ENCODE data around the gene PRUNE2. TPM values are rescaled to one million over a fixed set of nuclear protein-coding genes. Genes with fewer than 3 reads are reported as not detected.

The PRUNE2 gene
- polyA plus RNA-seq, 1 donor from 2014 or later: not detected

DNA sequence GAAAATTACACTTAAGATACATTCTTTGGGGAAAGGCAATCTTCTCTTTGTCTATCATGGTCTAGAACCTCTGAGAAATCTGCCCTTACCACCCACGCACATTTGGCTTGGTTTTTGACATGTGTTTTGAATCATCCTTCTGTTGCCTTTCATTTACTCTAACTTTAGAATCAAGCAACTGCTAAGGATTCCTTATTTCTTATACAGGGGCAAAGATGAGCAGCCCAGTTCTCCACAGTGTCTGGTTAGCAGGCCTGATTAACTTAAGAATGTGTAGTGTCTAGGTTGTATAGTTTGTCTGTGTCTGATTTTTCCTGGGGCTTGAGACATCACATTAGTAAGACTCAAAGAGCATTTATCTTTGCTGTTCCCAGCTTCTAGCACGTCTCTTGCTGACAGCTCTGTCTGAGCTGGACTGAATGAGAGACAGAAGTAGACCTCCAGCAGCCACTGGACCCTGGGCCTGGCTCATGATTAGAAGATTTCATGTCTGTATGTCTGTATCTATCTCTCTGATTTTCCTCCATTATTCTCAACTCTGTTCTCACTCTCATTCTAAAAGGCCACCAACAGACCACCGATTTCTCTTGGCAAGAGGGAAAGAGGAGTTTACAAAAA is 173.5 kb downstream of the PRUNE2 start:
- Mint-ChIP-seq H3K27ac (no peak overlapping the region), H3K36me3 (peaks cover 2% of the 10 kb centered on the region)

DNA sequence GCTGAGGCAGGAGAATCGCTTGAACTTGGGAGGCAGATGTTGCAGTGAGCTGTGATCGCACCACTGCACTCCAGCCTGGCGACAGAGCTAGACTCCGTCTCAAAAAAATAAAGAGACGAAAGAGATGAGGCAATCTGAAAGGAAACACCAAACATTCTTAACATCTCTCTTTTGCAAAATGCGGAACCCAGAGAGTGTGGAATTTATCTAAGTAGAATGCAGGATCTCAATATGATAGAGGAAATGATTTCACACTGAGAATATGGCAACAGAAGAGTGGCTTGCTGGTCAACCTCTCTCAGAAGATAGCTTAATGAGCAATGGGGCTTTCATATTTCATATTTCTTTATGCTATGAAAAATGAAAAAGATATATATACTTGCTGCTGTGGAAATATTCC is 175.1 kb downstream of the PRUNE2 start:
- H3K4me1 Mint-ChIP-seq: no peaks in the 10 kb centered on the region
- H3K27me3 Mint-ChIP-seq: peaks cover 8% of the 10 kb centered on the region
- H3K9me3 Mint-ChIP-seq: no peaks in the 10 kb centered on the region
- no peak overlapping the region for H3K4me3 Mint-ChIP-seq
- H3K27ac Mint-ChIP-seq: no peak overlapping the region
- H3K36me3 Mint-ChIP-seq: peaks cover 2% of the 10 kb centered on the region

More for the DNA sequence above, 173.5 kb downstream of the PRUNE2 start:
- no peak overlapping the region for H3K4me3 Mint-ChIP-seq
- H3K27me3 Mint-ChIP-seq: peaks cover 10% of the 10 kb centered on the region
- H3K4me1 Mint-ChIP-seq: peaks cover 0 to 2% (median 0%) of the 10 kb centered on the region in 3 donors
- no peaks in the 10 kb centered on the region for H3K9me3 Mint-ChIP-seq

GRCh38 chr9:76729980-76730737 is 175.8 kb downstream of the PRUNE2 start:
- Mint-ChIP-seq H3K36me3 (peaks cover 2% of the 10 kb centered on the region), H3K27ac (no peak overlapping the region), H3K4me1 (no peaks in the 10 kb centered on the region), H3K4me3 (no peak overlapping the region), H3K27me3 (peaks cover 8% of the 10 kb centered on the region), H3K9me3 (no peaks in the 10 kb centered on the region)

DNA sequence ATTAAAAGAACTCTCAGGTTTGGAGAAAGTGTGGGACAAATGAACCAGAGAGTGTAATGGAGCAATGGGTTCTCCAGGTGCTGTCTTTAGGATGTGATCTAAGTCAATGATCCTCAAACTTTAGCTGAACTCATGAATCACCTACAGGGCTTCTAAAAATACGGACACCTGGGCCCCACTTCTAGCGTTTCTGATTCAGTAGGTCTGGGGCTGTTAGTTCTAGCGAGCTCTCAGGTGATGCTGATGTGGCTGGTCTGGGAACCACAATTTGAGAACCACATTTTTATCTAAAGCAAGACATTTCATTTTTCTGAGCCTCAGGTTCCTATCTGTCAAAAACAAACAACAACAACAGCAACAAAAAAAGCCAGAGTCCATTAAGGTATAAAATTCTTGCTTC is 176.8 kb downstream of the PRUNE2 start:
- peaks cover 10% of the 10 kb centered on the region for H3K27me3 Mint-ChIP-seq
- no peaks in the 10 kb centered on the region for H3K36me3 Mint-ChIP-seq
- H3K9me3 Mint-ChIP-seq: no peaks in the 10 kb centered on the region
- H3K4me3 Mint-ChIP-seq: no peak overlapping the region
- H3K27ac Mint-ChIP-seq: no peak overlapping the region
- H3K4me1 Mint-ChIP-seq: peaks cover 0 to 2% (median 0%) of the 10 kb centered on the region in 3 donors

- H3K9me3 Mint-ChIP-seq: no peaks in the 10 kb centered on the region
- H3K27me3 Mint-ChIP-seq: peaks cover 10% of the 10 kb centered on the region
- no peaks in the 10 kb centered on the region for H3K36me3 Mint-ChIP-seq
- peaks cover 0 to 2% (median 0%) of the 10 kb centered on the region in 3 donors for H3K4me1 Mint-ChIP-seq
- H3K27ac Mint-ChIP-seq: no peak overlapping the region
- no peak overlapping the region for H3K4me3 Mint-ChIP-seq
Observed at GRCh38 chr9:76725885-76726284, 180.0 kb downstream of the PRUNE2 start.

GRCh38 chr9:76725011-76725546 is 180.8 kb downstream of the PRUNE2 start:
- peaks cover 4% of the 10 kb centered on the region for H3K27me3 Mint-ChIP-seq
- no peak overlapping the region for H3K4me3 Mint-ChIP-seq
- H3K27ac Mint-ChIP-seq: no peak overlapping the region
- no peaks in the 10 kb centered on the region for H3K36me3 Mint-ChIP-seq
- peaks cover 0 to 2% (median 0%) of the 10 kb centered on the region in 3 donors for H3K4me1 Mint-ChIP-seq
- H3K9me3 Mint-ChIP-seq: no peaks in the 10 kb centered on the region

DNA sequence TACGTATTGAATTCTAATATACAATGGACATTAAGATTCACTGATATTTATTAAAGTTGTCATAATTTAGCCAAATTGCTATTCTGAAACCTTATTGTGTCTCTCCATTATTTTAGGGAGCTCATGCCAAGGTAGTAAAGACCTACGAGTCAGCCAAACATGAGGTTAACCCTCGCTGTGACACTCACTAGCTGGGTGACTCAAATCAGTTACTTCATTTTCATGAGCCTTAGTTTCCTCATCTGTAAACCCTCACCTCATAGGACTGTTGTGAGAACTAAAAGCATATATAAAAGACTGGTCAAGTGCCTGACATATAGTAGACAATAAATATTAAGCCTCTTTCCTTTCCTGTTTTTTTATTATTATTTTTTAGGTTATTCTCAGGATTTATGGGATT is 185.7 kb downstream of the PRUNE2 start:
- Mint-ChIP-seq H3K36me3 (no peaks in the 10 kb centered on the region), H3K27me3 (peaks cover 12% of the 10 kb centered on the region), H3K9me3 (no peaks in the 10 kb centered on the region), H3K27ac (no peak overlapping the region), H3K4me3 (no peak overlapping the region), H3K4me1 (peaks cover 0 to 2% (median 0%) of the 10 kb centered on the region in 3 donors)

- peaks cover 11% of the 10 kb centered on the region for H3K27me3 Mint-ChIP-seq
- no peaks in the 10 kb centered on the region for H3K36me3 Mint-ChIP-seq
- H3K9me3 Mint-ChIP-seq: no peaks in the 10 kb centered on the region
- H3K27ac Mint-ChIP-seq: no peak overlapping the region
- H3K4me1 Mint-ChIP-seq: no peaks in the 10 kb centered on the region
- no peak overlapping the region for H3K4me3 Mint-ChIP-seq
Observed at GRCh38 chr9:76718166-76718565, 187.7 kb downstream of the PRUNE2 start.

GRCh38 chr9:76717613-76718012 is 188.3 kb downstream of the PRUNE2 start:
- peaks cover 11% of the 10 kb centered on the region for H3K27me3 Mint-ChIP-seq
- no peak overlapping the region for H3K27ac Mint-ChIP-seq
- no peaks in the 10 kb centered on the region for H3K4me1 Mint-ChIP-seq
- H3K4me3 Mint-ChIP-seq: peak overlapping the region in 1 of 4 donors; percentile 26
- H3K9me3 Mint-ChIP-seq: no peaks in the 10 kb centered on the region
- no peaks in the 10 kb centered on the region for H3K36me3 Mint-ChIP-seq

DNA sequence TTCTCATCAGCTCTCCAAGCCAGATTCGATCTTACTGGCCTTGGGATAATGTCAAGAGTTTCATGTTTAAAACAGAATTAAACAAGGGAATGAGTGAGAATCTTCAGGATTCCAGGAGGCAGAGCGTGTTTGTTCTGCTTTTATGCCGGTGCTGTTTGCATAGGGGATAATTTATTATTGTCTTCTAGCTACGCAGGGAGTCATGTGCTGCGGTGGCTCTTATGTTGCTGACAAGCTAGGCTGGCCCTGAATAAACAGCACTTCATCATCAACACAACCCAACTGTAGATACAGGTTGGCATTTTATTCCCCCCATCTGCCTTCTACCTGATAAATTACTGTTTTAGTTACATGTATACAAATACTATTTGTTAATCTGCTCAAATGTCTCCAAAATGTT is 188.7 kb downstream of the PRUNE2 start:
- H3K27me3 Mint-ChIP-seq: peaks cover 11% of the 10 kb centered on the region
- H3K36me3 Mint-ChIP-seq: no peaks in the 10 kb centered on the region
- no peaks in the 10 kb centered on the region for H3K4me1 Mint-ChIP-seq
- H3K27ac Mint-ChIP-seq: no peak overlapping the region
- H3K9me3 Mint-ChIP-seq: no peaks in the 10 kb centered on the region
- H3K4me3 Mint-ChIP-seq: no peak overlapping the region

GRCh38 chr9:76716085-76716672 is 189.7 kb downstream of the PRUNE2 start:
- Mint-ChIP-seq H3K27me3 (peaks cover 11% of the 10 kb centered on the region), H3K4me3 (no peak overlapping the region), H3K9me3 (no peaks in the 10 kb centered on the region), H3K4me1 (no peaks in the 10 kb centered on the region), H3K27ac (no peak overlapping the region), H3K36me3 (no peaks in the 10 kb centered on the region)

GRCh38 chr9:76713381-76713780 is 192.5 kb downstream of the PRUNE2 start:
- H3K9me3 Mint-ChIP-seq: no peaks in the 10 kb centered on the region
- H3K4me3 Mint-ChIP-seq: no peak overlapping the region

GRCh38 chr9:76709020-76709419 is 196.9 kb downstream of the PRUNE2 start:
- peaks cover 0 to 3% (median 3%) of the 10 kb centered on the region in 3 donors for H3K4me1 Mint-ChIP-seq
- H3K4me3 Mint-ChIP-seq: no peak overlapping the region
- no peak overlapping the region for H3K27ac Mint-ChIP-seq
- no peaks in the 10 kb centered on the region for H3K36me3 Mint-ChIP-seq
- H3K9me3 Mint-ChIP-seq: no peaks in the 10 kb centered on the region
- H3K27me3 Mint-ChIP-seq: peaks cover 30% of the 10 kb centered on the region

More at GRCh38 chr9:76713381-76713780, 192.5 kb downstream of the PRUNE2 start:
- Mint-ChIP-seq H3K4me1 (no peaks in the 10 kb centered on the region), H3K36me3 (no peaks in the 10 kb centered on the region), H3K27ac (no peak overlapping the region), H3K27me3 (peaks cover 25% of the 10 kb centered on the region)

DNA sequence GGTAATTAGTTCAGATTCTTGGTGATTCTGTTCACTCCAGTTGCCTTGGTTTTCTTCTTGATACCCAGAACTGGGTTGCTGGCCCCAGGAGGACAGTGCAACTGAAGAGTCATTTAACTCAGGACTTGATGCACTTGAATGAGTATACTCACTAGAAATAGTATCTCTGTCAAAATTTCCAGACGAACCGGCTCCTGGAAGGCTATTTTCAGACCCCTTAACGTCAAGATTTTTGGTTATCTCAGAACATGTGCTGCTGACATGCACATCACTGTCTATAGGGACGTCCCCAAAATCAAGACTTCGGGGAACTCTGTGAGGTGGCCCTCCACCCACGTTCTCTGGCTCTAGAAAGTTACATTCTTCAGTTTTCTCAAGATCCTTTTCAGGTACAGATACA is 198.4 kb downstream of the PRUNE2 start:
- no peaks in the 10 kb centered on the region for H3K9me3 Mint-ChIP-seq
- peaks cover 0 to 3% (median 3%) of the 10 kb centered on the region in 3 donors for H3K4me1 Mint-ChIP-seq
- no peak overlapping the region for H3K27ac Mint-ChIP-seq
- peaks cover 37% of the 10 kb centered on the region for H3K27me3 Mint-ChIP-seq
- no peak overlapping the region for H3K4me3 Mint-ChIP-seq
- no peaks in the 10 kb centered on the region for H3K36me3 Mint-ChIP-seq

- Mint-ChIP-seq H3K27ac (no peak overlapping the region), H3K9me3 (no peaks in the 10 kb centered on the region), H3K27me3 (peaks cover 33% of the 10 kb centered on the region), H3K36me3 (no peaks in the 10 kb centered on the region), H3K4me1 (peaks cover 0 to 3% (median 3%) of the 10 kb centered on the region in 3 donors), H3K4me3 (no peak overlapping the region)
Observed at GRCh38 chr9:76704593-76705204, 201.2 kb downstream of the PRUNE2 start.

Data from IgD-negative memory B cell (primary cell).